Neural cell (in vitro differentiated cells): ENCODE results near the gene ATP10D. TPM values are rescaled to one million over a fixed set of nuclear protein-coding genes. Genes with fewer than 3 reads are reported as not detected.

Experiments
- H2AFZ ChIP-seq: fragments of 200-600, 300-800 bp; sonication (generic), shearing (Covaris generic); 2 replicates; pipeline ENCODE4 v1.6.0; 2014; ENCODE audit warnings: low read depth, mild to moderate bottlenecking, antibody characterized with exemption, low read length, moderate library complexity
- H3F3A ChIP-seq: fragments of 200-600 bp; shearing (Covaris generic); 2 replicates; pipeline ENCODE4 v1.6.1; 2016; ENCODE audit warnings: mild to moderate bottlenecking, moderate library complexity, mixed read lengths, antibody characterized with exemption, low read length; ENCODE audit not compliant: insufficient read depth, poor library complexity, severe bottlenecking
- H3K27ac ChIP-seq: fragments of 200-600, 300-800 bp; sonication (generic), shearing (Covaris generic); 2 replicates; pipeline ENCODE4 v1.5.1; 2014; ENCODE audit warnings: mild to moderate bottlenecking, low read length, moderate library complexity
- H3K27me3 ChIP-seq: fragments of 300-800, 200-600 bp; sonication (generic), shearing (Covaris generic); 2 replicates; pipeline ENCODE4 v1.6.0; 2014; ENCODE audit warnings: mild to moderate bottlenecking, low read depth, low read length, moderate library complexity; ENCODE audit not compliant: insufficient read depth
- H3K36me3 ChIP-seq: fragments of 300-800, 200-600 bp; sonication (generic), shearing (Covaris generic); 2 replicates; pipeline ENCODE4 v1.5.1; 2014; ENCODE audit warnings: mild to moderate bottlenecking, antibody characterized with exemption, low read length, moderate library complexity; ENCODE audit not compliant: insufficient read depth
- H3K4me2 ChIP-seq: fragments of 300-800, 200-600 bp; sonication (generic), shearing (Covaris generic); 2 replicates; pipeline ENCODE4 v1.6.0; 2014; ENCODE audit warnings: mild to moderate bottlenecking, low read length
- H3K4me3 ChIP-seq: fragments of 300-800, 200-600 bp; sonication (generic), shearing (Covaris generic); 2 replicates; pipeline ENCODE4 v1.5.1; 2014; ENCODE audit warnings: mild to moderate bottlenecking, low read length, moderate library complexity
- H3K79me2 ChIP-seq: fragments of 200-600 bp; shearing (Covaris generic); replicated peaks from 2 replicates; pipeline ENCODE4 v1.6.0; 2014; ENCODE audit warnings: mild to moderate bottlenecking, low read length, moderate library complexity; ENCODE audit not compliant: insufficient read depth
- H3K9ac ChIP-seq: fragments of 300-800, 200-600 bp; sonication (generic), shearing (Covaris generic); 2 replicates; pipeline ENCODE4 v1.6.1; 2016; ENCODE audit warnings: mild to moderate bottlenecking, low read length, mixed read lengths
- H3K9me2 ChIP-seq: fragments of 200-600 bp; shearing (Covaris generic); 2 replicates; pipeline ENCODE4 v1.6.1; 2016; ENCODE audit warnings: mild to moderate bottlenecking, low read length, mixed read lengths; ENCODE audit not compliant: insufficient read depth
- H3K9me3 ChIP-seq: fragments of 200-600, 300-800 bp; sonication (generic), shearing (Covaris generic); 2 replicates; pipeline ENCODE4 v1.6.1; 2016; ENCODE audit warnings: mild to moderate bottlenecking, mixed run types, low read length, moderate library complexity, mixed read lengths
- H4K20me1 ChIP-seq: fragments of 200-600 bp; shearing (Covaris generic); 2 replicates; pipeline ENCODE4 v1.6.1; 2016; ENCODE audit warnings: mild to moderate bottlenecking, mixed run types; ENCODE audit not compliant: insufficient read depth
- EP300 ChIP-seq: fragments of 450-650 bp; conservative IDR thresholded peaks from 2 replicates; pipeline ENCODE4 v1.6.1; 2014; ENCODE audit warnings: antibody characterized with exemption, mild to moderate bottlenecking, moderate library complexity; ENCODE audit not compliant: poor library complexity, severe bottlenecking
- EZH2 ChIP-seq: fragments of 200-600, 300-800 bp; shearing (Covaris generic), sonication (generic); IDR thresholded peaks from 2 replicates; pipeline ENCODE4 v1.6.1; 2014; ENCODE audit warnings: antibody characterized with exemption, low read length, borderline replicate concordance, mild to moderate bottlenecking; ENCODE audit not compliant: insufficient read depth, poor library complexity, severe bottlenecking
- MXI1 ChIP-seq: fragments of 450-650 bp; conservative IDR thresholded peaks from 2 replicates; pipeline ENCODE4 v1.6.1; 2014; ENCODE audit warnings: antibody characterized with exemption, mild to moderate bottlenecking; ENCODE audit not compliant: poor library complexity, severe bottlenecking
- POLR2AphosphoS5 ChIP-seq: IDR thresholded peaks from 2 replicates; pipeline ENCODE4 v1.6.1; 2012
- RAD21 ChIP-seq: fragments of 450-650 bp; conservative IDR thresholded peaks from 2 replicates; pipeline ENCODE4 v1.6.1; 2014; ENCODE audit warnings: antibody characterized with exemption, mild to moderate bottlenecking, moderate library complexity
- SMC3 ChIP-seq: fragments of 450-650 bp; conservative IDR thresholded peaks from 2 replicates; pipeline ENCODE4 v1.6.1; 2014; ENCODE audit warnings: antibody characterized with exemption, mild to moderate bottlenecking, moderate library complexity; ENCODE audit not compliant: poor library complexity
- TAF1 ChIP-seq: IDR thresholded peaks from 2 replicates; pipeline ENCODE4 v1.6.1; 2012; ENCODE audit warnings: low read depth
- polyA plus RNA-seq: library from polyadenylated mRNA; depleted of rRNA; stranded (reverse); fragments of >200 nt; gene quantifications from 2 replicates; pipeline ENCODE4 v1.2.3, GENCODE V29; 2014
- TF ChIP-seq, protein P1 (sequence below): fragments of 450-650 bp; IDR thresholded peaks from 2 replicates; pipeline ENCODE4 v1.5.1; 2014; ENCODE audit warnings: antibody characterized with exemption, mild to moderate bottlenecking, moderate library complexity; ENCODE audit not compliant: poor library complexity, severe bottlenecking
- TF ChIP-seq, protein P2 (sequence below): IDR thresholded peaks from 2 replicates; pipeline ENCODE4 v1.6.1; 2012; ENCODE audit warnings: borderline replicate concordance

Gene ATP10D
- polyA plus RNA-seq, 1 donor from 2014 or later: 4.5 TPM

- no peaks in the 10 kb centered on the region for H4K20me1 ChIP-seq
- no peak overlapping the region for H3K4me3 ChIP-seq
- H3K36me3 ChIP-seq: no peaks in the 10 kb centered on the region
- TF ChIP-seq EP300: peak; percentile 79
- TF ChIP-seq, protein P1, sequence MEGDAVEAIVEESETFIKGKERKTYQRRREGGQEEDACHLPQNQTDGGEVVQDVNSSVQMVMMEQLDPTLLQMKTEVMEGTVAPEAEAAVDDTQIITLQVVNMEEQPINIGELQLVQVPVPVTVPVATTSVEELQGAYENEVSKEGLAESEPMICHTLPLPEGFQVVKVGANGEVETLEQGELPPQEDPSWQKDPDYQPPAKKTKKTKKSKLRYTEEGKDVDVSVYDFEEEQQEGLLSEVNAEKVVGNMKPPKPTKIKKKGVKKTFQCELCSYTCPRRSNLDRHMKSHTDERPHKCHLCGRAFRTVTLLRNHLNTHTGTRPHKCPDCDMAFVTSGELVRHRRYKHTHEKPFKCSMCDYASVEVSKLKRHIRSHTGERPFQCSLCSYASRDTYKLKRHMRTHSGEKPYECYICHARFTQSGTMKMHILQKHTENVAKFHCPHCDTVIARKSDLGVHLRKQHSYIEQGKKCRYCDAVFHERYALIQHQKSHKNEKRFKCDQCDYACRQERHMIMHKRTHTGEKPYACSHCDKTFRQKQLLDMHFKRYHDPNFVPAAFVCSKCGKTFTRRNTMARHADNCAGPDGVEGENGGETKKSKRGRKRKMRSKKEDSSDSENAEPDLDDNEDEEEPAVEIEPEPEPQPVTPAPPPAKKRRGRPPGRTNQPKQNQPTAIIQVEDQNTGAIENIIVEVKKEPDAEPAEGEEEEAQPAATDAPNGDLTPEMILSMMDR: no peak
- no peak for TF ChIP-seq SMC3
- no peak for TF ChIP-seq MXI1
- peak; percentile 25 for TF ChIP-seq POLR2AphosphoS5
- no peak for TF ChIP-seq RAD21
- no peak for TF ChIP-seq TAF1
- TF ChIP-seq, protein P2, sequence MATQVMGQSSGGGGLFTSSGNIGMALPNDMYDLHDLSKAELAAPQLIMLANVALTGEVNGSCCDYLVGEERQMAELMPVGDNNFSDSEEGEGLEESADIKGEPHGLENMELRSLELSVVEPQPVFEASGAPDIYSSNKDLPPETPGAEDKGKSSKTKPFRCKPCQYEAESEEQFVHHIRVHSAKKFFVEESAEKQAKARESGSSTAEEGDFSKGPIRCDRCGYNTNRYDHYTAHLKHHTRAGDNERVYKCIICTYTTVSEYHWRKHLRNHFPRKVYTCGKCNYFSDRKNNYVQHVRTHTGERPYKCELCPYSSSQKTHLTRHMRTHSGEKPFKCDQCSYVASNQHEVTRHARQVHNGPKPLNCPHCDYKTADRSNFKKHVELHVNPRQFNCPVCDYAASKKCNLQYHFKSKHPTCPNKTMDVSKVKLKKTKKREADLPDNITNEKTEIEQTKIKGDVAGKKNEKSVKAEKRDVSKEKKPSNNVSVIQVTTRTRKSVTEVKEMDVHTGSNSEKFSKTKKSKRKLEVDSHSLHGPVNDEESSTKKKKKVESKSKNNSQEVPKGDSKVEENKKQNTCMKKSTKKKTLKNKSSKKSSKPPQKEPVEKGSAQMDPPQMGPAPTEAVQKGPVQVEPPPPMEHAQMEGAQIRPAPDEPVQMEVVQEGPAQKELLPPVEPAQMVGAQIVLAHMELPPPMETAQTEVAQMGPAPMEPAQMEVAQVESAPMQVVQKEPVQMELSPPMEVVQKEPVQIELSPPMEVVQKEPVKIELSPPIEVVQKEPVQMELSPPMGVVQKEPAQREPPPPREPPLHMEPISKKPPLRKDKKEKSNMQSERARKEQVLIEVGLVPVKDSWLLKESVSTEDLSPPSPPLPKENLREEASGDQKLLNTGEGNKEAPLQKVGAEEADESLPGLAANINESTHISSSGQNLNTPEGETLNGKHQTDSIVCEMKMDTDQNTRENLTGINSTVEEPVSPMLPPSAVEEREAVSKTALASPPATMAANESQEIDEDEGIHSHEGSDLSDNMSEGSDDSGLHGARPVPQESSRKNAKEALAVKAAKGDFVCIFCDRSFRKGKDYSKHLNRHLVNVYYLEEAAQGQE: no peak
- TF ChIP-seq EZH2: no peak
- H3F3A ChIP-seq: no peaks in the 10 kb centered on the region
- H3K27ac ChIP-seq: no peak overlapping the region
- no peaks in the 10 kb centered on the region for H3K9me2 ChIP-seq
- H3K79me2 ChIP-seq: no peaks in the 10 kb centered on the region
- no peaks in the 10 kb centered on the region for H3K27me3 ChIP-seq
- H3K9me3 ChIP-seq: no peaks in the 10 kb centered on the region
- H2AFZ ChIP-seq: no peak overlapping the region
- no peak overlapping the region for H3K4me2 ChIP-seq
- H3K9ac ChIP-seq: no peak overlapping the region
Measured at GRCh38 chr4:47566969-47567368, 81.9 kb downstream of the ATP10D start.

DNA sequence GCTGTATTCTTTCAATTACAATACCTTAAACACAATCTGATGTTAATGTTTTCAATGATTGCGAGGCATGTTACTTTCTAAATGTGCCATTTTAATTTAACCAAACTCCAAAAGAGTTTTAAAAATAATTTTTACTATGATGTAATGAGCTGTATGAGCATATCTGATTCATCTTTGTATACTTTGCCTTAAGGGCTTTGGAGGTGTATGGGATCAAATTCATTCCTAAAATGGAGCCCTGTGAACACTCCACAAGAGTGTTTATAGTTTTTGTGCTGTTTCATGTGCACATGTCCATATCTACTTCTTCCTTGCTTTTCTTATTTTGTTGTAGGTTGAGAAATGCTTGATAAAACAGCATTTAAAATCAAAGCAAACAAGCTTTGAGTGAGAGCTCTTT, 82.4 kb downstream of the ATP10D start:
- H3K9me3 ChIP-seq: no peaks in the 10 kb centered on the region
- H3K4me2 ChIP-seq: no peak overlapping the region
- H3K9ac ChIP-seq: no peak overlapping the region
- no peaks in the 10 kb centered on the region for H4K20me1 ChIP-seq
- H3K27ac ChIP-seq: no peak overlapping the region
- H3K27me3 ChIP-seq: no peaks in the 10 kb centered on the region
- no peak for TF ChIP-seq RAD21
- no peak for TF ChIP-seq EZH2
- TF ChIP-seq MXI1: no peak
- TF ChIP-seq POLR2AphosphoS5: no peak
- TF ChIP-seq, protein P2: no peak
- TF ChIP-seq SMC3: no peak
- TF ChIP-seq TAF1: no peak
- TF ChIP-seq, protein P1: no peak
- no peak for TF ChIP-seq EP300
- no peak overlapping the region for H3K4me3 ChIP-seq
- no peak overlapping the region for H2AFZ ChIP-seq
- no peaks in the 10 kb centered on the region for H3F3A ChIP-seq
- no peaks in the 10 kb centered on the region for H3K9me2 ChIP-seq
- no peaks in the 10 kb centered on the region for H3K36me3 ChIP-seq
- H3K79me2 ChIP-seq: no peaks in the 10 kb centered on the region
